GM19468 (cell line): ENCODE measurements around the gene OR52E8.

Experiments
- ATAC-seq: cut with Tn5 transposase; IDR thresholded peaks from one replicate; pipeline ENCODE4 v1.9.1; 2021; ENCODE audit warnings: mild to moderate bottlenecking, moderate library complexity, moderate number of reproducible peaks; ENCODE audit not compliant: unreplicated experiment; ENCODE audit errors: extremely low read depth

Gene OR52E8

GRCh38 chr11:5857590-5857989, at the start of gene OR52E8:
Gene OR52E8 (minus strand): TSS chr11:5857690. CDS start chr11:5857690, 0 bp downstream.
- no peak for ATAC-seq

GRCh38 chr11:5899534-5899933, 42.0 kb upstream of the OR52E8 start:
- ATAC-seq: no peak

DNA sequence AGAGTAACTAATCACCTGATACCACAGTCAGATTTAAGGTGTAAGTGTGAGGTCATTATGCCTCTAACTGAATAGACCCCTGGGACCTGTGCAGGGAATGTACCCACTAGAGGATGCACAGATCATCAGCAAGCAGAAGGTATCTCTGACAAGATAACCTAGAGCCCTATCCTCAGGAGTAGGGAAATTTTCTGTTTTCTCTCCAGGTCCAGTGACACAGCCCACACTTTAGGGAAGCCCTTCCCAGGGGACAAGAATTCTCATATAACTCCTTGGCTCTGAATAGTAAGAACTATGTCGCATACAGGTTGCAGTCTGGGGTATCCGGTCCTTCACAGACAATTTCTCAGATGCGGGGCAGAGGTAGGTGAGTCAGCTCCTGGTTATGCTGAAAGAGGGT, 35.4 kb upstream of the OR52E8 start, which contains the start of gene OR52E5:
OR52E5 (plus strand) TSS at position 301 of the 400 bp plus-strand sequence. CDS start 7,569 bp downstream, outside the sequence.
- ATAC-seq: no peak

- no peak for ATAC-seq
These were observed 33.8 kb upstream of the OR52E8 start for GRCh38 chr11:5891216-5891800.

DNA sequence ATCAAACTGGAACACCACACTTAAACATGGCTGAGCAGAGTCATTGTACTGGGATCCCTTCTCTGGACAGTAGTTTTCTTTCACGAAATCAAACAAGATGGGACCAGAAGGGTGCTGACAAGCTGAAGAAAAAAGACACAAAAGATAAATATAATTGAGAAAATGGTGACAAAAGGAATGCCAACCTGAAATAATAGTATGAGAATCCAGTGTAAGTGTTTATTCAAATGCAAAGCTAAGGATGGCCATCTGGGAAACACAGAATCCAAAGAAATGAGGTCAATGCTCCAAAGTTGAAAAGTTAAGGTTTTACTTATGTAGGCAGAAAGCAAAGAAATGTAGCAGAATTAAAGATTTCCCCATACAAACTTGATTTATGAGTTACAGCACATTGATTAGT, 30.2 kb upstream of the OR52E8 start:
- ATAC-seq: no peak

- no peak for ATAC-seq
These were observed 29.7 kb upstream of the OR52E8 start for GRCh38 chr11:5887172-5887571.

DNA sequence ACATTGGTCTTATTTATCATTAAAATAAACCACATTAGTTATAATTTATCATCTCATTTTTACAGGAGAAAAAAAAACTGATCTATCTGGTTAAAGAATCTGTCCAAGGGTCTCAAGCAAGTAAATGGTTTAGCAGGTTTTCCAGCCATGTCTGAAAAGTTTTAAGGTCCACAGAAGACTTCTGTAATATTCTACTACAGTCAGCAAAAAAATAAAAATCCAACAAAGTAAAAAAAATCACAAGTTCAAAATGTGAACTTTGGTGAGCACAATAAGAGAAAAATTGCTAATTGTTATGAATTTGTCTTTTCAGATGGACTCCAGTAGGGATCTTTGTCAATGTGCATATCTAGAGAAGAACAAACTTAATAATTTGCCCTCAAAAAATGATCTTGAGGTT, 24.3 kb upstream of the OR52E8 start:
- ATAC-seq: no peak

DNA sequence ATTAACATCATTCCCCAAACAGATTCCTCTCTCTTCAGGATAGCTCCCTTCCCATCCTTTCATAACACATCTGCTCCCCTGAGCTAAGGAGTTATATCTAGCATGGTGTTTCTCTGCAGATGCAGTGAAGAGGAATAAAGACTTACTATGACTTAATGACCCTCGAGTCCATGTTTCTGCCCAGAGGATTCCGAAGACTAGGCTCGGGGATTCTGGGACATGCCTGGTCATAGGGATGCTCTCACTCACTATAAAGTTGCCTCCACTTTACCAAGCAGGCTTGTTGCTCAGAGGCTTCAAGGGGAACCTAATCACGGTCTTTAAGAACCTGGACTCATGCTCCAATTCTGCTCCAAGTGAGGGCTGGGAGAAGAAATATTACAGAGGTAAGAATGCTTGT, 22.8 kb upstream of the OR52E8 start, which contains the start of gene OR52E4:
OR52E4 (plus strand) TSS at position 301 of the 400 bp plus-strand sequence. CDS start 3,664 bp downstream, outside the sequence.
- ATAC-seq: no peak

DNA sequence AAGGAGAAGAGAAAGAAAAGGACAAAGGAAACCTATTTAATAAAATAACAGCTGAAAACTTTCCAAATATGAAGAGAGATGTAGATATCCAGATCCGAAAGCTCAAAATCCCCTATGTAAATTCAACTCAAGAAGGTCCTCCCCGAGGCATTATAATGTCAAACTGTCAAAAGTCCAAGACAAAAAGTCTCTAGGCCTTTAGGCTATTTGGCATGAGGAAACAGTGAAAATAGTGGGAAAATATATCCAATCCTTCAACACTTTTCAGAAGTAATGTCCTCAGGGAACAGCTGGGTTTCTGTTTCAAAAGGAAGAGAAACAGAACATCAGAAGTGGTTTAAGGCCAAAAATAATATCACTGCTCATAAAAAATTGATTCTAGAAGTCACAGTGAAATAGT, 21.1 kb upstream of the OR52E8 start:
- ATAC-seq: no peak

GRCh38 chr11:5865826-5866225, 8.3 kb upstream of the OR52E8 start:
- ATAC-seq: no peak

DNA sequence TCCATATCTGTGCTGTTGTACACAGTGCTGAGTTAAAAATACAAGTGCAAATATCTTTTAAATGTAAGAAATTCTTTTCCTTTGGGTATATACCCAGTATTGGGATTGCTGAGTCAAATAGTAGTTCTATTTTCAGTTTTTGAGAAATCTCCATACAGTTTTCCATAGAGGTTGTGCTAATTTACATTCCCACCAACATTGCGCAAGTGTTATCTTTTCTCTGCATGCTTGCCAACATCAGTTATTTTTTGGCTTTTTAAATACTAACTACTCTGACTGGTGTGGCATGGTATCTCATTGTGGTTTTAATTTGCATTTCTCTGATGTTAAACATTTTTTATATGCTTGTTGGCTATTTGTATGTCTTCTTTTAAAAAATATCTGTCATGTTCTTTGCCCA, 6.5 kb downstream of the OR52E8 start:
- no peak for ATAC-seq

DNA sequence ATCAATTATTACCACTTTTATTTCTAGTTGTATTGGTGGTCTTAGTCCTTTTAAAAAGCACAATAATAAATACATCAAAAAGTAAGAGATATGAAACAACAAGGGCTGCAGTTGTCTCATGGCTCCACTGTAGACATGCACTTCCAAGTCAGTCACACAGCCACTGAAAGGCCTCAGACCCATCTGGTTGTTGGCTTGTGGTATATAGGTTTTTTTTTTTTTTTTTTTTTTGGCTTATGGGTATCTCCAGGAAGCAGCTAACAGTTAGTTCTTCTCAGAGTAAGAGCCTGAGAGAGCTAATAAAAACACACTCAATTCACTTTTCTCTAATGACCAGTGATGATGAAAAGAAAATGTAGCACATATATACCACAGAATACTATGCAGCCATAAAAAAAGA, 9.8 kb downstream of the OR52E8 start:
- no peak for ATAC-seq

DNA sequence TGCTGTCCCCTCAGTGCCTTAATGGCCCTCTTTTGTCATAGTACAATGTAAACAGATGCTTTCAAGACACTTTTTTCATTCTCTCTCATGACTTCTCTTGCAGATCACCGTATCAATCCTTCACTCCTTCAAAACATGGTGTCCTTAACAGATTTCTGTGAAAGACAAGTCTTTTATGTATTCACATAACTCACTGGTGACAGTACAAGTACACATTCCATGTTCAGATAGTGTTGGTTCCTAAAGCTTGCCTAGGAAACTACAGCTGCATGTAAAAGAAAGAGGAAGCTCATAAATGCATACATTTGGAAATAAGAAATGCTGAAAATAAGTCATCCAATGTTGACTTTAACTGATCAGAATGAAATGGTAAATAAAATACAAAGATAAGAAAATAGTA, 10.8 kb downstream of the OR52E8 start:
- ATAC-seq: no peak

DNA sequence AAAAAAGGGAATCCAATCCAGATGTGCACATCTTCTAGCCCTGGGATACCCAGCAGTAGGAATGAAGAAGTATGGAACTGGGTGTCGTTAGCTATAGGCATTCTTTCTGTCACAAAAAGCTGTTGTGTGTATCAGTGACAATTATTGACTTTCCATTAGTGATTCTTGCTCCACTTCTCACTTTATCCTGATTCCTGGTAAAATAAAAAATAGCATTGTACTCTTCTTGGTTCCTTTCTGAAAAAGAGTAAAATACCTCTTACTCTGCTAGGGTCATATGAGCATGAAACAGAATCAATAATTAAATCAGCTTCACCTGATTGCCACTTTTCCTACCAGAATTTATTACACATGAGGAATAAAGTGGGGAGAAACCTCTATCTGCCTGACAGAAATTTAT, 15.7 kb downstream of the OR52E8 start, which contains the start of gene OR52E6:
OR52E6 (minus strand) TSS at position 101 of the 400 bp plus-strand sequence; CDS start at position 101, 0 bp downstream.
- no peak for ATAC-seq

DNA sequence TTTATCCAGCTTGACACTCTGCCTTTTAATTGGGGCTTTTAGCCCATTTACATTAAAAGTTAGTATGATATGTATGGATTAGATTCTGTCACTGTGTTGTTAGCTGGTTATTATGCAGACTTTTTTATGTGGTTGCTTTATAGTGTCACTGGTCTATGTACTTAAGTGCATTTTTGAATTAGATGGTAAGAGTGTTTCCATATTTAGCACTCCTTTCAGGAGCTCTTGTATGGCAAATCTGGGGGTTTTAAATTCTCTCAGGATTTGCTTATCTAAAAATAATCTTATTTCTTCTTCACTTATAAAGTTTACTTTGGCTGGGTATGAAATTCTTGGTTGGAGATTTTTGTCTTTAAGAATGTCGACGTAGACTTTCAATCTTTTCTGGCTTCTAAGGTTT, 19.8 kb downstream of the OR52E8 start:
- no peak for ATAC-seq

DNA sequence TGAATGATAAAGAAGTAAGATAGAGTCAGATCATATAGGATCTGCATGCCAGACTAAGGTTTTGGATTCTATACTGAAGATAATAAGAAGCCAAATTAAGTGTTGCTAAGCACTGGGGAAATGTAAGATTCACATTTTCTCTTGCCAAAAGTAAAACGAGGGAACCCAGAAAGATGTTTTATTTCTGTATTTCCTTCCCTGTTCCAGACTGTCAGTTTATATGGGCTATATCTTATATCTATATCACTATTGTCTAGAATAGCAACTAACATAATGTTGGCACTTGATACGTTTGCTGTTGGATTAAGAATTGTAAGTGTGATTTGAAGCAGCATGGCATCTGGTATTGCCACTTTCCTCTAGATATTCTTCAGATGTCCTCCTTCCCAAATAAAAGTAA, 24.0 kb downstream of the OR52E8 start:
- ATAC-seq: no peak

GRCh38 chr11:5831196-5831829, 26.2 kb downstream of the OR52E8 start:
- no peak for ATAC-seq

DNA sequence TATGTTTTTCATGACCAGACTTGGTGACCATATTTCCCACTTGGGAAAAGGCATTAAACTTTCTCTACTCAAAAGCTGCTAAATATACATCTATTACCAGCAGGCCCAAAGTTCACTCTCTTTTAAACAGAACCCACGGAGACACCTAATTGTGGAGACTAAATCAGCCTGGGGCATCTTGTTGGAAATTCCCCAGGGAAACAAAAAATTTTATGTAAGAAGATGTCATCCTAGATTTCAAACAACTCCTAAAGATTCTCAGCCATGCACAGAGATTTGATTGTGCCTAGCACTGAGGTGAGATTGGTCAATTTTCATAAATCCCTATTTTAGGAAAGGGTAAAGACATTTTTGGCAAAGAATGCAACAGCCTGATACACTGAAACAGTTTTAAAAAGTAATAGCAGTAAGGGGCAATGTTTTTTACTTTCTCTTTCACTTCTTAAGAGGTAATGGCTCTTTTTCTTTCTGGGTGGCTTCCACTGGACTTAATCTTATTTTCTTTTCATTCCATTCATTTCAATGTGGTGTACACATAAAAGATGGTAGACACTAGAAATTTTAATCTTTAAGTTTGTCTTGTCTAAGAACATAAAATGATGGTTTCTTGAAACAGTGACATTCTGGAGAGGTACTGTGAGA, 39.1 kb downstream of the OR52E8 start:
- ATAC-seq: no peak

GRCh38 chr11:5815534-5815933, 42.0 kb downstream of the OR52E8 start:
- ATAC-seq: no peak

DNA sequence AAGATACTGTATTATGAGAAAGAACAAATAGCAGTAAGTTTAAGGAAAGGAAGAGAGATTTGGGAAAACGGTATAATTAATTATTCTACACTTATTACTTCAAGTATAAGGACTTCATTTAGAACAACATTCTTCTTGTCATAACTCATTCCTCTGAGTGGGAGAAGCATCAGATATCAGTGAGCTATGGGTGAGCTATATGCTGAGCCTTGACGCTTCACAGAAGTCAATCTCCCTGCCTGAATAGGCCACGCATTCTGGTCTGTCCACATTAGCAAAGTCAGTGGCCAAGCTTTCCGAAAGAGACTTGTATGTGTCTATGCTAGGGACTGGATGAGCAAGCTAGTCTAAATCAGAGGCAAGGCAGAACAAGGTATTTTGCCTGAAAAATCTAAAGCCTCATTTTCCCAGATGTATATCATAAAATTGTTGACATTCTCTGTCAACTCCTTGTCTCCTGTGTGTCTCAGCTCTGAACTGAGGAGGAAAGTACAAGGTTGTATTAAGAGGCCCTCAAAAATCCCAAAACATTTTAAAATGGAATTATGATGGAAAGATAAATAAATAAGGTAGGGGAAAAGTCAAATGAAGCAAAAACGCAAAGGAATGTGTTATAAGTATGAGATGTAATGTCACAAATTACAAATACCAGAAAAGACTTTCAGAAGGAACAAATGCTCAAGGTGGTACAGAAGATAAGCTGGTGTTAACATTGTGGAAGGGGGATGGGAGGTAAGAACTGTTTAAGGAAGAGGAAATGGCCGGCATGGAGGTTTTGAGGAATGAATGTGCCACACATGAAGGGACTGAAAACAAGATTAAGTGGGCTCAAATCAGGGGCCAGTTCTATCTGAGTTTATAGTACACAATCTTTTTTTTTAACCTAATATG, 47.3 kb downstream of the OR52E8 start:
- no peak for ATAC-seq
